Measurements from ENCODE around the gene MAVS. TPM values are rescaled to one million over a fixed set of nuclear protein-coding genes. Genes with fewer than 3 reads are reported as not detected.

MAVS gene
- 10 to 100 TPM; 18.8 to 32.2 (median 27.3) TPM for polyA plus RNA-seq (ENCODE audit: insufficient read length in 4 of 4)

- peak; percentile 61 to 70 (median 66) for DNase-seq (ENCODE audit: low read depth in 4 of 4, low spot score in 3 of 4)
Observed at GRCh38 chr20:3846740-3847428, at the start of gene MAVS. MAVS (plus strand) TSS chr20:3846834; CDS start chr20:3854625, 7,791 bp downstream.

GRCh38 chr20:3797226-3797545, 49.4 kb upstream of the MAVS start:
- DNase-seq (ENCODE audit: low read depth in 4 of 4, low spot score in 3 of 4) = no peak

DNA sequence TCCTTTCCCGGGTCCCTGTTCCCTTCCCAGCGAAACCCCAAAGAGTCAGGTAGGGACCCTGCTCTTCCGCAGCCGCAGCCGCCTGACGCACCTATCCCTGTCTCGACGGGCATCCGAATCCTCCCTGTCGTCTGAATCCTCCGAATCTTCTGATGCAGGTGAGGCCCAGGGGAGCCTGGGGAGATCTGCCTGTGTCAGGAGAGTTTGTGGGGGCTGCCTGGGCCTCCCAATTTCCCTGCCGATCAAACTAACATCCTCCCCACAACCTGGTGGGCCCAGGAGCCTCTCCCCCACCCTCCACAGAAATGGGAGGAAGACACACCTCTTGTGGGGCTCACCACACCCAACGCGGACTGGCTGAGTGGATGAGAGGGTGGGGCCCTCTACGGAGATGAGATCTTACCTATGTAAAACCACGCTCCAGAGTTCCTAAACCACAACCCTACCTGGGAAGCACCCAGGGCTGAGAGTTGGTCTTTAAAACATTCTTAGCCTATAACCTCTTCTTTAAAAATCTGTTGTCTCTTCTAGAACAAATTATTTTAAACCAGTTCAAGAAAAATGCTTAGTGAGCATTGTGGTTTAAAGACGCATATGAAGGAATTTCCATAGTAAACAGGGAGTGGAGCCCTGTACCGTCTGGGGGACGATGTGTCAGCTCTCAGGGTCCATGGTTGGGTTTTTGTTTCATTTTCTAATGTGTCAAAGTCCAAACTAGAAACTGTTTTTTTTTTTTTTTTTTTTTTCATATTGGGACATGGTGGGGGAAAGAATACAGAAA, 48.9 kb upstream of the MAVS start:
- no peak for DNase-seq (ENCODE audit: low read depth in 4 of 4, low spot score in 3 of 4)

DNA sequence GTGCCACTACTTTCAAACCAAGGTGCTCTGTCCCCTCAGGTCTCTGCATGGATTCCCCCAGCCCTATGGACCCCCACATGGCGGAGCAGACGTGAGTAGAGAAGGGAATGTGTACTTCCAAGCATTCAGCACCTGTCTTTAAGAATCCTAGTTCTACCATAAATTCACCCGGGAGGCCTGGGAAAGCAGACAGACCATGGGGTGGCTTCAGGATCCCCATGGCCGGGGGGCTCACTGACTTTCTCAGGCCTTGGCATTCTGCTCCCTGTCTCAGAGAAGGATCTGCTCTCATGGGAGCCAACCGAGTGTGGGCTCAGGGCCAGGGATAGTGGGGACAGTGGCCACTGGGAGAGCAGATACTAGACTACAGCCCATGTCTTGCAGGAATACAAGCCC, 48.3 kb upstream of the MAVS start:
- DNase-seq (ENCODE audit: low read depth in 4 of 4, low spot score in 3 of 4) = no peak

DNA sequence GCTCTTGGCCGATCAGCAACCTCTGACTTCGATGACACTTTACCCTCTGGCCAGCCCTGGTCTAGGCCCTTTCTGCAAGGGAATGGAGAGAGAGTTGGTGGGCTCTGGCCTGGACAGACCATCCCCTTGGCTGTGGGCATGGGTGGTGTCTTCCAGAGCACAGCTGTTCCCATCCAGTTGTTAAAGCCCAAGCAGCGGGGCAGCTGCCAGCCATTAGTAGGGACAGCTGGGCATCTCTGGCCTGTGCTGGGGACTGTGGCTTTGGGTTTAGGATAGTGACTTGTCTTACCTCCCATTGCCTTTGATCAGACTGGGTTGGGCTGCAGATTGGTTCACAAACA, 47.8 kb upstream of the MAVS start:
- no peak for DNase-seq (ENCODE audit: low read depth in 4 of 4, low spot score in 3 of 4)

DNA sequence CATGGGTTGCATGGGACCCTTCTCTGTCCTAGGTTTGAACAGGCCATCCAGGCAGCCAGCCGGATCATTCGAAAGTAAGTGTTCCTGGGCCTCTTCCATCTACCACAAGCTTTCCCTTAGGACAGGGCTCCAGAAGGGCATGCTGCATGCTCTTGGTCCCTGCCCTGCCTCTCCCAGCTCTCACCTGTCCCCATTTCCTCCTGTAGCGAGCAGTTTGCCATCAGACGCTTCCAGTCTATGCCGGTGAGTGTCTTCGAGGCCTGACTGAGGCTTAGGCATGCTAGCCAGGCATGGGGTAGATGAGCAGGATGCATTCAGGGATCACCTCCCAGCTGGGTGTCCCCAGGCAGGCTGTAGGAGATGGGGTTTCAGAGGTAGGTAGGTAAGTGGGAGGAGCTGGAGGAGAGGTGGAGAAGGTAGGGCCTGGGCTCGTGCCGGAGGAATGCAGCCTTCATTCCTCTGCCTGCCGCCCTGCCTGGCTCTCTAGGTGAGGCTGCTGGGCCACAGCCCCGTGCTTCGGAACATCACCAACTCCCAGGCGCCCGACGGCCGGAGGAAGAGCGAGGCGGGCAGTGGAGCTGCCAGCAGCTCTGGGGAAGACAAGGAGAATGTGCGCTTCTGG, 46.3 kb upstream of the MAVS start:
- DNase-seq (ENCODE audit: low read depth in 4 of 4, low spot score in 3 of 4) = no peak

DNA sequence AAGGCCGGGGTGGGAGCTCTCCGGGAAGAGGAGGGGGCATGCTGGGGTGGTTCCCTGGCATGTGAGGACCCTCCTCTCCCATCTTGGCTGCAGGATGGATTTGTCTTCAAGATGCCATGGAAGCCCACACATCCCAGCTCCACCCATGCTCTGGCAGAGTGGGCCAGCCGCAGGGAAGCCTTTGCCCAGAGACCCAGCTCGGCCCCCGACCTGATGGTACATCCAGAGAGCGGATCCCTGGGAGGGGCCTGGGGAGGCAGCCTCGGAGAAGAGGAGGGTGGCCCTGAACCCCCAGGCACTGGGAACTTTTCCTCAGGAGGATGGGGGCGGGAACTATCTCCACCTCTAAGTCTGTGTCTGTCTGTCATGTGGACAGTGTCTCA, 45.8 kb upstream of the MAVS start:
- DNase-seq (ENCODE audit: low read depth in 4 of 4, low spot score in 3 of 4) = no peak

- DNase-seq (ENCODE audit: low read depth in 4 of 4, low spot score in 3 of 4) = no peak
Observed at GRCh38 chr20:3801299-3801698, 45.3 kb upstream of the MAVS start.

DNA sequence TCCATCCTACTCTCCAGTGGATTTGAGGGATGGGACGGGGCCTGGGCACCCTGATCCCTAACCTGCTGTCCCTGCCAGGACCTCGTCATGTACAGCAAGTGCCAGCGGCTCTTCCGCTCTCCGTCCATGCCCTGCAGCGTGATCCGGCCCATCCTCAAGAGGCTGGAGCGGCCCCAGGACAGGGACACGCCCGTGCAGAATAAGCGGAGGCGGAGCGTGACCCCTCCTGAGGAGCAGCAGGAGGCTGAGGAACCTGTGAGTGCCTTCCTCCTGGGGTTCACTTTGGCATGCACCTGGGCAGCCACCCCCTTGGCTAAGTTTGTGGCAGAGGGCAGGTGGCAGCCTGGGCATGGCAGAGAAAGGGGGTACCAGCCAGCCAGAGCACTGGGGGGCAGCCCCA, 44.8 kb upstream of the MAVS start:
- no peak for DNase-seq (ENCODE audit: low read depth in 4 of 4, low spot score in 3 of 4)

DNA sequence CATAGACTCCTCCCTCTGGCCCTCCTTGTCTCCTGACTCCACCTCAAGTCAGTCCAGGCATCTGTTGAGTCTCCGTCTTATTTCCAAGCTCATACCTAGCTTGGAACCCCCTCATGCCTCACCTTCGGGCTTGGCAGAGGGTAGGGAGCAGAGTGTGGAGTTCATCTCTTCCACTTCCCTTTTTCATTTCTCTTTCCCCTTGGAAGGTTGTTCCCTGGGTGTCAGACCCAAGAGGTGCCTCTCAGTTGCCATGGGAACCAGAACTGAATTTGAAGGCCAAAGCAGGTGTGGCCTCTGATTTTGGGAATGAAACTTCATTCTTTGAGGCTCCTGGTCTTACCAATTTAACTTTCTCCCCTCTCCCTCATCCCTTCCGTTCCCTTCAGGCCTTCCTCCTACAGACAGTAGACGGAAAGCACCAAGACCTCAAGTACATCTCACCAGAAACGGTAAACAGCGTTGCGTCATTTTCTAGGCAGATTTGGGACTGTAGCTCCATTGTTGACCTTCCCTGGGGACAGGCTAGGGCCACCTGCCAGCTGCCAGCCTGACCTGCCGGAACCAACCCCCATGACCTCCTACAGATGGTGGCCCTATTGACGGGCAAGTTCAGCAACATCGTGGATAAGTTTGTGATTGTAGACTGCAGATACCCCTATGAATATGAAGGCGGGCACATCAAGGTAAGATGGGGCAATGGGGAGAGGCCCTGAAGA, 44.0 kb upstream of the MAVS start:
- DNase-seq (ENCODE audit: low read depth in 4 of 4, low spot score in 3 of 4) = no peak

- no peak for DNase-seq (ENCODE audit: low read depth in 4 of 4, low spot score in 3 of 4)
Observed at GRCh38 chr20:3803289-3803688, 43.3 kb upstream of the MAVS start.

- DNase-seq (ENCODE audit: low read depth in 4 of 4, low spot score in 3 of 4) = no peak
Observed at GRCh38 chr20:3803854-3804253, 42.8 kb upstream of the MAVS start.

GRCh38 chr20:3804254-3804751, 42.3 kb upstream of the MAVS start:
- DNase-seq (ENCODE audit: low read depth in 4 of 4, low spot score in 3 of 4) = no peak

DNA sequence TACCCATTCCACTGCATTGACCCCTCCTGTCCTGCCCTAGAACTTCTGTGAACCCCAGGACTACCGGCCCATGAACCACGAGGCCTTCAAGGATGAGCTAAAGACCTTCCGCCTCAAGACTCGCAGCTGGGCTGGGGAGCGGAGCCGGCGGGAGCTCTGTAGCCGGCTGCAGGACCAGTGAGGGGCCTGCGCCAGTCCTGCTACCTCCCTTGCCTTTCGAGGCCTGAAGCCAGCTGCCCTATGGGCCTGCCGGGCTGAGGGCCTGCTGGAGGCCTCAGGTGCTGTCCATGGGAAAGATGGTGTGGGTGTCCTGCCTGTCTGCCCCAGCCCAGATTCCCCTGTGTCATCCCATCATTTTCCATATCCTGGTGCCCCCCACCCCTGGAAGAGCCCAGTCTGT, 41.9 kb upstream of the MAVS start:
- no peak for DNase-seq (ENCODE audit: low read depth in 4 of 4, low spot score in 3 of 4)

DNA sequence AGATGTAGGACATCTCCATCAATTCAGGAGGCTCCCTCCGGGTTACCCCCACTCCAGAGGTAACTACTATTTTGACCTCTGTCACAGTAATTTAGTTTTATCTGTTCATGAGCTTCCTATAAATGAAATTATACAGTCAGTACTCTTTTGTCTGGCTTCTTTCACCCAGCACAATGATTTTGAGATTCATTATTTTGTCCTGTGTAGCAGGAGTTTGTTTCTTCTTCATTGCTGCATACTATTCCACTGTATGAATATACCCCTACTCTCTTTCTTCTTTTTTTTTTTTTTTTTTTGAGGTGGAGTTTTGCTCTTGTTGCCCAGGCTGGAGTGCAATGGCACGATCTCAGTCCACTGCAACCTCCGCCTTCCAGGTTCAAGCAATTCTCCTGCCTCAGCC, 38.1 kb upstream of the MAVS start:
- DNase-seq (ENCODE audit: low read depth in 4 of 4, low spot score in 3 of 4) = no peak

- DNase-seq (ENCODE audit: low read depth in 4 of 4, low spot score in 3 of 4) = peak; percentile 81 to 83 (median 82)
Observed at GRCh38 chr20:3811467-3812258, 35.0 kb upstream of the MAVS start.

GRCh38 chr20:3812259-3812681, 34.4 kb upstream of the MAVS start:
- DNase-seq (ENCODE audit: low read depth in 4 of 4, low spot score in 3 of 4) = no peak

DNA sequence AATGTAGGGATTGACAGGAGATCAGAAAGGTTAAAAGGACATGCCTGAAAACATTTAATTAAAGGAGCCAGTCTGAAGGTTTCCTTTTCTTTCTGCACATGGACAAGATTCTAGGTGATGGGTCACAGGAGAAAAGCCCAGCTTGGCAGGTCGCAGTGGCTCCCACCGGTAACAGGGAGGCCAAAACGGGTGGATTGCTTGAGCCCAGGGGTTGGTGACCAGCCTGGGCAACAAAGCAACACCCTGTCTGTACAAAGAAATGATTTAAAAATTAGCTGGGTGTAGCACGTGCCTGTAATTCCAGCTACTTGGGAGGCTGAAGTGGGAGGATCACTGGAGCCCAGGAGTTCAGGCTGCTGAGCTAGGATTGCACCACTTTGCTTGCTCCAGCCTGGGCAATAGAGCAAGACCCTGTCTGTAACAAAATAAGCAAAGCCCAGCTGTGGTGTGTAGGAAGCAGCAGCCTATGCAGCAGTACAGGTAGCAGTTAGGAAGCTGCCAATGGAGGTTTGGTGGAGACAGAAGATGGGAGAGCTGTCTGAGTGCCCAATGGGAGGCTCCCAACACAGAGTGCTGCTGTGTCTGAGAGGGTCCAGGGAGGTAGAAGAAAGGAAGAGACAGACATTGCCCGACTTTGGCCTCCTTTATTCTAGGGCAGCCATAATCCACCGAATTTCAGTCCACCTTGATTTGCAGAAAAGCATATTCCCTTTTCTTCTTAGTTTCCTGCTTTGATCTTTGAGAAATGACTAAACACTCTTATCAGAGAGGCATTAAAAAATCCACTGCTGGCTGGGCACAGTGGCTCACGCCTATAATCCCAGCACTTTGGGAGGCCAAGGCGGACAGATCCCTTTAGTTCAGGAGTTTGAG, 33.4 kb upstream of the MAVS start:
- no peak for DNase-seq (ENCODE audit: low read depth in 4 of 4, low spot score in 3 of 4)

DNA sequence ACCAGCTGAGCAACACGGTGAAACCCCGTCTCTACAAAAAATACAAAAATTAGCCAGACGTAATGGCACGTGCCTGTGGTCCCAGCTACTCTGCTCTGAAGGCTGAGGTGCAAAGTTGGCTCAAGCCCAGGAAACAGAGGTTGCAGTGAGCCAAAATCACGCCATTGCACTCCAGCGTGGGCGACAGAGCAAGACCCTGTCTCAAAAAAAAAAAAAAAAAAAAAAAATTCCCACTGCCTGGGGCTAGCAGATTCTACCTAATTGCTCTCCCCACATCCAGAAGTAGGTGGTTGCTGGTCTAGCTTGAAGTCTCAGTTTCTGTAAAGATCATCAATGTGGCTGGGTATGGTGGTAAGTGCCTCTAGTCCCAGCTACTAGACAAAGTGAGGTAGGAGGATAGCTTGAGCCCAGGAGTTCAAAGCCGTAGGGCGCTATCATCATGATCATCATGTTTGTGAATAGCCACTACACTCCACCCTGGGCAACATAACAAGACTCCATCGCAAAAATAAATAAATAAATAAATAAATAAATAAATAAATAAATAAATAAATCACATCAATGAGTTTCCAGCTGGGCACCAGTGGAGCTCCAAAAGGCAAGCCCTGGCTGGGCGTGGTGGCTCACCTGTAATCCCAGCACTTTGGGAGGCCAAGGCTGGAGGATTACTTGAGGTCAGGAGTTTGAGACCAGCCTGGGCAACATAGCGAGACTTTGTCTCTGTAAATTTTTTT, 32.6 kb upstream of the MAVS start:
- no peak for DNase-seq (ENCODE audit: low read depth in 4 of 4, low spot score in 3 of 4)
